ENCODE data around the gene SLC22A7. TPM values are rescaled to one million over a fixed set of nuclear protein-coding genes. Genes with fewer than 3 reads are reported as not detected.

The SLC22A7 gene
- total RNA-seq, 2 donors from 2014 or later, result not detected

DNA sequence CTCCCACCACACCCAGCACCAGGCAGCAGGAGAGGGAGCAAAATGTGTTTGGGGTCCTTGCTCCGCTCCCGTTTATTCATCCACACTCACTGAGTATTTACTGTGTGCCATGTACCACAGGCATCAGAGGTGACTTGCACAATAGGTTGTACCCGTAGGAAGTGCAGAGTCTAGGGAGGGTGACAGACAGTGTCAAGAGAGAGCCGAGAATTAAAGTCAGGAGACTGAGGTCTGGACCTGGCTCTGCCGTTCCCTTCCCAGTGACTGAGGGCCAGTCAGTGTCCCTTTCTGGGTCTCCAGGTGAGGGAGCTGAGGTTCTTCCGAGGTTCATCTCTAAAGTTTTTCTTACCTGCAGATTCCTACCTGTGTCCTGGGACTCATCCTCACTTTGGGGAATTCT, 32.5 kb upstream of the SLC22A7 start:
- no peak for ATAC-seq

DNA sequence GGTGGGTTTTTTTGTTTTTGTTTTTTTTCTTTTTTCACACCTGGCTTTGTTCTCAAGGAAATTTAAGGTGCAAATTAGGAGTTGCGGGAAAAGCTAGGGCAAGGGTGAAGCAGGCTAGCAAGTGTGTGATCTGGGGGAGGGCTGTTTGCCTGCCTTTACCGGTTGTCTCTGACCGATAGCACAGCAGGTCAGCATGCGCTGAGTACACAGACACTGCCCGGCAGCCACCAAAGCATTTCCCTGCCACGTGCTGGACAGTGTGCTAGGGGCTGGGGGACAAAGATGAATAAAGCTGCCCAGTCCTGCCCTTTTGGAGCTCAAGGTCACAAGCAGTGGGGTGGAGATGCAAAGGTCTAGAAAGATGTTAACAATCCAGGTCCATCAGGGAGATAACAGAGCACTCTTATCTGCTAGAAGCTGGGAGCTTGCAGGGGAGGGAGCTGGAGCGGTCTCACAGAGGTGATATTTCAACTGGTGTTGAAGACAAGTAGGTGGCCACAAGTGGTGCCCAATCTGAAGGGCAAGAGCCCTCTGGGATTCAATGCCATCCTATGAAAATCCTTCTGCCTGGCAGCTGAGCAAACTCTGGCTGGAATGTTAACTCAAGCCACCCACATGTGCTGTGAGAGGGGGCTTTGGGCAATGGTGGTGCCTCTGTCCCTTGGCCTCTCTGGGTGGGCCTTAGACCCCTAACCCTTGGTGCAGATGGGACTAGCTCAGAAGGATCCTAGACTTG, 30.3 kb upstream of the SLC22A7 start:
- Histone ChIP-seq H3K27ac (peak overlapping the region in 3 of 4 donors; percentile 12 to 73 (median 40)), H3K9me3 (no peaks in the 10 kb centered on the region), H3K4me3 (no peak overlapping the region), H3K36me3 (replicated peaks in 1 of 2; ENCODE audit: insufficient read depth in 1 of 2, low read depth in 2 of 2) (no peaks in the 10 kb centered on the region), H3K27me3 (no peaks in the 10 kb centered on the region), H3K4me1 (peaks cover 38% of the 10 kb centered on the region)
- WGBS, 2 donors, result 33 to 52% methylated on average over 7 of the region's 7 CpGs
- TF ChIP-seq, protein P1, sequence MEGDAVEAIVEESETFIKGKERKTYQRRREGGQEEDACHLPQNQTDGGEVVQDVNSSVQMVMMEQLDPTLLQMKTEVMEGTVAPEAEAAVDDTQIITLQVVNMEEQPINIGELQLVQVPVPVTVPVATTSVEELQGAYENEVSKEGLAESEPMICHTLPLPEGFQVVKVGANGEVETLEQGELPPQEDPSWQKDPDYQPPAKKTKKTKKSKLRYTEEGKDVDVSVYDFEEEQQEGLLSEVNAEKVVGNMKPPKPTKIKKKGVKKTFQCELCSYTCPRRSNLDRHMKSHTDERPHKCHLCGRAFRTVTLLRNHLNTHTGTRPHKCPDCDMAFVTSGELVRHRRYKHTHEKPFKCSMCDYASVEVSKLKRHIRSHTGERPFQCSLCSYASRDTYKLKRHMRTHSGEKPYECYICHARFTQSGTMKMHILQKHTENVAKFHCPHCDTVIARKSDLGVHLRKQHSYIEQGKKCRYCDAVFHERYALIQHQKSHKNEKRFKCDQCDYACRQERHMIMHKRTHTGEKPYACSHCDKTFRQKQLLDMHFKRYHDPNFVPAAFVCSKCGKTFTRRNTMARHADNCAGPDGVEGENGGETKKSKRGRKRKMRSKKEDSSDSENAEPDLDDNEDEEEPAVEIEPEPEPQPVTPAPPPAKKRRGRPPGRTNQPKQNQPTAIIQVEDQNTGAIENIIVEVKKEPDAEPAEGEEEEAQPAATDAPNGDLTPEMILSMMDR (IDR thresholded peaks at IDR 0.05), result no peak
- no peak for TF ChIP-seq POLR2A (IDR thresholded peaks at IDR 0.05)
- DNase-seq, result peak; percentile 32 to 81 (median 52)
- intact Hi-C loops (cut with DNase I), result no loop called here
- peak; percentile 28 for ATAC-seq

More for the DNA sequence above, 32.5 kb upstream of the SLC22A7 start:
- Histone ChIP-seq H3K27me3 (no peaks in the 10 kb centered on the region), H3K27ac (no peak overlapping the region), H3K36me3 (replicated peaks in 1 of 2; ENCODE audit: insufficient read depth in 1 of 2, low read depth in 2 of 2) (no peaks in the 10 kb centered on the region), H3K4me1 (peaks cover 35% of the 10 kb centered on the region), H3K9me3 (no peaks in the 10 kb centered on the region), H3K4me3 (no peak overlapping the region)
- no peak for TF ChIP-seq POLR2A (IDR thresholded peaks at IDR 0.05)
- TF ChIP-seq, protein P1 (IDR thresholded peaks at IDR 0.05), result no peak
- intact Hi-C loops (cut with DNase I), result no loop called here
- 90 to 91% methylated on average over 6 of the region's 6 CpGs for WGBS, 2 donors
- DNase-seq, result no peak

DNA sequence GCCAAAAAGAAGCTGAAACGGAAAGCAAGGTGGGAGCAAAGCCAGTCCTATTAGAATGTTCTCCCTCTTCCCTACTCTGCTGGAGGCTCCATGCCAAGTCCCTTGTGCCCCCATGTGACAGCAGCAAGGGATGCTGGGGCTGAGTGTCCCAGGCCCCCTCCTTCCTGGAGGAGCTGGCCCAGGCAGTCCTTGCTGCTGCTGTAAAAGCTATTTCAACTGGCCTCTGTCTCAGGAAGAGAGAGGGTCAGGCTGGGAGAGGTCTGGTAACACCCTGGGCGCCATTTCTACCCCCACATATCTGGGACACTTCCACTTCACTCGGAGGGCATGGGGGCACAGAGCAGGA, 29.7 kb upstream of the SLC22A7 start:
- DNase-seq (peak in 3 of 4 donors; percentile 32 to 46 (median 35)), ATAC-seq (no peak)
- Histone ChIP-seq H3K9me3 (no peaks in the 10 kb centered on the region), H3K27me3 (no peaks in the 10 kb centered on the region), H3K4me1 (peaks cover 38% of the 10 kb centered on the region), H3K36me3 (replicated peaks in 1 of 2; ENCODE audit: insufficient read depth in 1 of 2, low read depth in 2 of 2) (no peaks in the 10 kb centered on the region), H3K4me3 (no peak overlapping the region), H3K27ac (peak overlapping the region in 2 of 4 donors; percentile 40 to 73)
- intact Hi-C loops (cut with DNase I), result no loop called here
- WGBS, 2 donors, result 69 to 78% methylated on average over 2 to 3 of the region's 3 CpGs
- no peak for TF ChIP-seq POLR2A (IDR thresholded peaks at IDR 0.05)
- TF ChIP-seq, protein P1 (IDR thresholded peaks at IDR 0.05), result no peak

DNA sequence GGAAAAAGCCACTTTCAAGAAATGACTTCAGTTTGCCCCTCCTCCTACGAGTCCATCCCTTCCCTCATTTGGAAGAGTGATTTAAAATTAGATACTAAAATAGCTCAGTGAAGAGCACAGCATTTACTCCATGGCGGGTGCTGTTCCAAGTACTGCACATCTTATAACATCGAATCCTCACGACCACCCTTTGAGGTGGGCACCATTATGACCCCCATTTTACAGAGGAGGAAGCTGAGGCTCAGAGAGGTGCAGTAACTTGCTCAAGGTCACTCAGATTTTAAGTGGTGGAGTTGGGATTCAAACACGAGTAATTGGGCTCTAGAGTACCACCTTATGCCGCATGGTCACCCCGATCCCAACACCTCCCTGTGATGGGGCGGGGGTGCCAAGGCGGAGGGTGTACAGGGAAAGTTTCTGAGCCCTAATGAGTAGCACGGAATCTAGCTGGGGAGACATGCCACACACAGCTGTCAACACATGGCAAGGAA, 29.2 kb upstream of the SLC22A7 start:
- ATAC-seq, result no peak

More for the DNA sequence above, 29.2 kb upstream of the SLC22A7 start:
- Histone ChIP-seq H3K4me3 (no peak overlapping the region), H3K36me3 (replicated peaks in 1 of 2; ENCODE audit: insufficient read depth in 1 of 2, low read depth in 2 of 2) (no peaks in the 10 kb centered on the region), H3K27ac (peak overlapping the region in 1 of 4 donors; percentile 61), H3K9me3 (no peaks in the 10 kb centered on the region), H3K27me3 (no peaks in the 10 kb centered on the region), H3K4me1 (peaks cover 38% of the 10 kb centered on the region)
- intact Hi-C loops (cut with DNase I), result no loop called here
- no peak for DNase-seq
- TF ChIP-seq, protein P1 (IDR thresholded peaks at IDR 0.05), result no peak
- no peak for TF ChIP-seq POLR2A (IDR thresholded peaks at IDR 0.05)
- 70 to 71% methylated on average over 5 to 10 of the region's 10 CpGs for WGBS, 2 donors
